Measurements from ENCODE around the gene TSC1.

TSC1 gene

DNA sequence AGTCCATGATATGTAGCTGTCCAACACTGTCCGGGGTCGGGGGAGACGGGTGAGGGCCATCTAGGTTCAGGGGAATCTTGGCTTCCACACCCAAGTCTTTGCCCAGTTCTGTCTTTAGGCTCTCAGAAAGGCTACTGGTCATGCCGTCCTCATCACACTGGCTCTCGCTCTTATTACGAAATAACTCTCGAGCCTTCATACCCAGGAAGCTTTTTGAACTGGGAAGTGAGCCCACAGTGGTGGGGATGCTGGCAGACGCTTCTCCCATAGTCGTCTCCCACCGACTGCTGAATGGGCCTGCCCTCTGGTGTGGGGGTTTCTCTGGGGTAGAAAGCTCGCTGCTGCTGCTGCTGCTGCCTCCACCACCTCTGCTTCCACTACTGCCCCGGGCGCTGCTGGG, 48.2 kb downstream of the TSC1 start:
- intact Hi-C loops (cut with DNase I), result no loop called here

DNA sequence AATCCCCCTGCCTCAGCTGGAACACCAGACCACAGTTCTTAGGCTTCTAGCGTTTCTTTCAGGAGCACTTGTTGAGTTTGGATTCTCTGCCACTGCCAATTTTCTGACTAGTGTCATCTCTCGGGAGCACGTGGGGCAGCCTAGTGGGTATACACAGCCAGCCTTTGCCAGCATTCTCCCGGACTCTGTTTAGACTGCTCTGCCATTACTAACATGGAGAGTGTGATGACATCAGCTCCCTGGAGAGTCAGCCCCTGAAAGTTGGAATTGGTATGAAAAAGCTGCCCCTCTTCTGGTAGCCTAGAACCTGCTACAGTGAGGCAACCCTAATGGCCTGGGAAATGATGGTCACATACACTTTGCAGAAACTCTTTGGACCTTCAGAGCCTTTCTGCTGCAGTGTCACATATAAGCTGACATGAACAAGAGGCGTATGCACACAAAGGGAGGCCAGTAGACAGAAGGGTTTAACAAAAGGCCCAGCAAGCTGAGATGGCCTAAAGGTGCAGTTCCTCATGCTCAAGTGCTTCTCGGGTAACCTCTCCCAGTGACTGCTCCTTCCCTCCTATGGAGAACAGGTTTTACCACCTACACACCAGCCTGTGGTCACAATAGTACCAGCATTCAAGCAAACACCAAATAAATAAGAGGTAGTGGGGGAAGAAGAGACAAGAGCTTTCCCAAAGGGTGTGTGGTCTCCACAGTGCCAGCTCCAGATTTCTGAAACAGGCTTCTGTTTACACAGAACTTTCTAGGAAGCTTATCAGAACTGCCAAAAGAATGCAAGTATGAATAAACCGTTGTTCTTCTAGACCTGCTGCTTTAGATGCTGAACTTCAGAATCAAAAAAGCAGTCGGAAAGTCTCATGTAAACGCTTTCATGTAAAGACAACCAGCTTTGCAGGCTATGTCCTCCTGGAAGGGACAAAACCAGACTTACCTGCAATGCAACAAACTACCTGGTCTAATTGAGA, 49.3 kb downstream of the TSC1 start:
- no peak for DNase-seq
- intact Hi-C loops (cut with DNase I), result no loop called here

More for the DNA sequence above, 48.2 kb downstream of the TSC1 start:
- DNase-seq, result no peak

DNA sequence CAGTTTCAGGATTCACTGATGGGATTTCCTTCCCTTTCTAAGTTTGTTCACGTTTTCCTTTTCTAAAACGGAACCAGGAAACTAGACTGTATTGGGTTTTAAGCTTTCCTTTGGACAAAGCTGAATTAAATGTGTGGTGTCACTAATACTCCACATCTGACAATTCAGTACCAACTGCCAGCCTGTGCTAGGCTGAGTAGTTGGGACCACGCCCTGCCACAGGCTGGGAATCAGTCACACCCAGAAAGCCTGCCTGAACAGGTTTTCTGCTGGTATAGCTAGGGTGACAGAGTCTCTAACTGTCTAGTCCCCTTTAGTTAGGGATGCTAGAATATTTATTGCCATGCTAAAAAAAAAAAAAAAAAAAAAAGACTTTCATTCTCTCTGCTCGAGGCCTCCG, 50.1 kb downstream of the TSC1 start:
- intact Hi-C loops (cut with DNase I), result no loop called here
- no peak for DNase-seq

DNA sequence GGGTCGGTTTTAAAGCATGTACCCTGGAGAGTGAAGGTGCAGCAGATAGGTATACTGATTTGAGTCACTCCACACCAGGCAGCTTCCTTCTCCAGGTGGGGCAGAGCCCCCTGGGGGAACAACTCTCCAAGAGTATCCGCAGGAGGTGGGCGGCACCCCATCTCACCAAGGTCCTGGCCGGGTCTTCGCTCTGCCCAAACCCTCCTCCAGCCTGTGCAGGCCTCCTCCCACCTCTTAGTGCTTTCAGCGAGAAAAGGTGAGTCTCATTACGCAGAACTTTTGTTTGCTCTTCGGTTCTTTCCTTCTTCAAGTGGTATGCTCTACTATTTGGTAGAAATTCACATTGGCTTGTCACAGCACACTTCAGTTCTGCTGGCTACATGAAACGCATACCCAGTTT, 52.0 kb downstream of the TSC1 start:
- DNase-seq, result peak in 2 of 10 donors; percentile 43 to 48
- intact Hi-C loops (cut with DNase I), result no loop called here

DNA sequence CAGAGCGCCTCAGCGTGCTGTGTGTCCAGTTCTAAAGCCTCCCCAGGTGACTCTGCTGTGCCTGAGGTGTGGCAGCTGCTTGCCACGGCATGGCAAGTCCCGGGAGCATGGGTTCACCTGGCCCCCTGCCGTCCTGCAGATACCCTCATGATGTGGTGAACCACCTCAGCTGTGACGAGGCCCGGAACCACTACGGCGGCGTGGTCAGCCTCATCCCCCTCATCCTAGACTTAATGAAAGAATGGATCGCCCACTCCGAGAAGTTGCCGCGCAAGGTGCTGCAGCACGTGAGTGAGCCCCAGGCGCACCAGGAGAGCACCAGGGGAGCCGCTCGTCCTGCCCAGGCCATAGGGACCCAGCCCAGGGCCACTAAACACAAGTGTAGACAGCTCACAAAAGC, 56.3 kb downstream of the TSC1 start:
- DNase-seq, result peak in 1 of 10 donors; percentile 80
- intact Hi-C loops (cut with DNase I), result no loop called here

DNA sequence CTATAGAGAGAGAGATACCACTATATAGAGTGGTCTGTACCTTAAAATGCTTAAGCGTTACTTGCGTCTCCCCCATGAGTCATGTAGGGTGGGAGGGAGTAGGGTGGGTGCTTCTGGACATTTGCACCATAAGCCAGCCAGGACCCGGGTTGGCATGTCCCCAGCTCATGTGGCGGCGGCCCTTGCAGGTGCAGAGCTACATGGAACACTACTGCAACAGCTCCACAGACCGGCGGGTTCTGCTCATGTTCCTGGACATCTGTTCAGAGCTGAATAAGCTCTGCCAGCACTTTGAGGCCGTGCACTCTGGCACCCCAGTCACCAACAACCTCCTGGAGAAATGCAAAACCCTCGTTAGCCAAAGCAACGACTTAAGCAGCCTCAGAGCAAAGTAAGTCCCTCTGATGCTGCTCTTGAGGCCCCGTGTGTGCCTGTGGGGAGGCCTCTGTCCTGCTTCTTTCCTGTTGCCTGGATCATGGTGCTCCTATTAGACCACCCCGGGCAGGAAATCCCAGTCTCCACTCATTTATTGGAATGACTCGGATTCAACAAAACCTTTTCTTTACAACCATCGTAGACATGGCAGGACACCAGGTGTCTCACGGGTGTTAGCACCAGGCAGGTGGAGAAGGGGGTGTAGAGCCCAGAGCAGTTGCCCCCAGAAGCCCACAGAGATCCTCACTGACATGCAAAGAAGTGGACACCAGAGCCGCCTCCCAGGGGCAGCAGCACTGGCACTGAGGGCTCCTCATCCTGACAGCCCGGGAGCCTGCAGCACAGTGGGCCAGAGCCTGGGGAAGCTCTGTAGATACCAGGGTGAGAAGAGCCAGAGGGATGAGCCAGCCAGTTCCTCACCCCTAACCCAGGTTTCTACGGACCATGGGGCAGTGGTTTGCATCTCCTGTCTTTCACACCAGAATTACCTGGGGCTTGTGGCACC, 57.0 kb downstream of the TSC1 start:
- intact Hi-C loops (cut with DNase I), result no loop called here
- peak in 2 of 10 donors; percentile 62 to 76 for DNase-seq

DNA sequence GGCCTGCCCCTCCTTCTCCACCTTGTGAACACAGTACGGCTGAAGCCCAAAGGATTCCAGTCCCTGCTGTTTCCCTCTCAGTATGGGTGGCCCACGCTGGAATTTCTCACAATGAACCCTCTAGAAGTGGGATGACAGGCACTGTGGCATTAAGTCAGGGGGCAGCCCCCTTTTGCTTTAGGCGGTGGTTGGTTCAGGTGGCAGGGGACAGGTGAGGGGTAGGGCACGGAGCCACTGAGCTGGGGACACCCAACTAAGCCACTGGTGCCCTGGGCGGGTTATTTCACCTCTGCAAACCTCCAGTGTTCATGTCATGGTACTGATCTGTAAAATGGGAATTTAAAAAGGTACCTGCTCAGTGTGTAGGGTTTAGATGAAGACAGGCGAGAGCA, 58.1 kb downstream of the TSC1 start:
- intact Hi-C loops (cut with DNase I), result no loop called here
- DNase-seq, result peak in 2 of 10 donors; percentile 73 to 77

DNA sequence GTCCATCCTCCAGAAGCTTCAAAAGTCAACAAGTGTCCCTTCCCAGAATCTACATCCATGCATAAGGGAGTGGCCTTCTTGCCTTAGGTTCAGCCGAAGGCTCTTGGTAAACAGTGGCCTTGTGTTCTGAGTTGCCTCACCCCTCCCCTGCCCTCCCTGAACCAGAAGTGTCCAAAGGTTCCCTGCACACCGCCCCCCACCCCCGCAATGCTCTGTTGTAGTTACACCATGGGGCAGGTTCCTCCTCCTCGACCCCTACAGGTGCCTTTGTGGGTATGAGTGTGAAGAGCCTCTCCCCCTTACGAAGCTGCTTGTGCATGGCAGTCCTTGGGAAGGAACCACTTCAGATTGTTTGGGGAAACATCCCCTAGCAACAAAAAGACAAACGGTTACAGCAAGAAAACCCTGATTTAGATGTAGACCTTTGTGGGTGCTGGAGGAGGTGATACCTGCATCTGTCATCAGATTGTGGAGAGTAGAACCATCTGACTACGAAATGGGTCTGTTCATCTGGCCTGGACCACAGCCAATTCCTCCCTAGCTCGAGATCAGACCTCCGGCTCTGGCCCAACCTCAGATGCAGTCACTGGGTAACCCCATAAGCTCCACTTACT, 58.6 kb downstream of the TSC1 start:
- intact Hi-C loops (cut with DNase I), result no loop called here

DNA sequence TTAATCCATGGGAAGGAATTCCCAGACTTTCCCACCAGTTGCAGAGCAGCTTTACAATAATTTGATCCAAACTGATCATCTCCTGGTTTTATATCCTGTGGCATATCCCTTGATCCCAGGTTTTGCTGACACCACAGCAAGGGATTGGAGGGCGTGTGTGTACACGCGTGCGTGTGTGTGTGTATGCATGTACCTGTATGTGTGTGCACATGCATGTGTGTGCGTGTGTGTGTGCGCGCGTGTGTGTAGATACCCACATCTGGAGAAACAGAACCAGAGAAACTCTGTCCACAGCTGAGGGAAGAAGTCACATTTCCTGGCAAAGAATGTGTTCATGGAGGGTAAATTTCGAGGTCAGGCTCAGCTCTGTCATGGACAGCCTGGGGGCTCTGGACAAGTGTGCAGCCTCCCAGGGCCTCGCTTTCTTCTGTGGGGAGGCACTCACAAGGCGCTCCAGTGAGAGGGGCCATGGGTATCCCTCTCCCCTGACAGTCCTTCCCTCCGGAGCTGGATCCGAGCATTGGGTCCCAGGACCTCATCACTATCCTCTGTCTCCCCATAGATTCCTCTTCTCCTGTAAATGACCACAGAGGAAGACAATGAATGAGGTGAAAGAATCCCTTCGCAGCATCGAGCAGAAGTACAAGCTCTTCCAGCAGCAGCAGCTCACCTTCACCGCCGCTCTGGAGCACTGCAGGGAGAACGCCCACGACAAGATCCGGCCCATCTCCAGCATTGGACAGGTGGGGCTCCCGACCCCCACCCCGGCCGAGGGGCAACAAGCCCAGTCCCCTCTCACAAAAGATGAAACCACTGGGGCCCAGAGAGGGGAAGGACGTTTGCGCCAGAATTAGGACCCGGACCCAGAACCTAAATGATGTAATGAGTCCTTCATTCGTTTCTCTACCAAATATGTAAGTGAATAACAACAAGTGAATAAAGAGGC, 60.8 kb downstream of the TSC1 start:
- intact Hi-C loops (cut with DNase I), result no loop called here
- DNase-seq, result peak in 2 of 10 donors; percentile 59 to 70

More for the DNA sequence above, 58.6 kb downstream of the TSC1 start:
- DNase-seq, result peak in 2 of 10 donors; percentile 8 to 18

DNA sequence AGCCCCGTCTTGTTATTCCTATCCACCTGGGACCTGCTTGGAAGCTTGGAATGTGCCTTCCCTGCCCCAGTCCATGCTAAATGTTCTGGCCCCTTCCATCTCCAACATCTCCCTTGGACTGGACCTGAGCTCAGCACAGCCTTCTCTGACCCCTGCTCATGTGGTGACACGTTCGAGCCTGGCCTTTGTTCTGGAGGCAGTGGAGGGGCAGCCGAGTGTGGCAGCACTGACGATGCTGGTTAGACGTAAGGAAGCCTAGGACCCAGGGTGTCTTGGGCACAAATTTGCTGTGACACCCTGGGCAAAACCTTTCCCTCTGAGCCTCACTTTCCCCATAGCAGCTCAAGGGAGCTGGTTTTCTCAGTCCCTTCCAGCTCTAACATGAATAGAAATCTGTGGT, 61.8 kb downstream of the TSC1 start:
- peak in 2 of 10 donors; percentile 36 to 60 for DNase-seq
- intact Hi-C loops (cut with DNase I), result no loop called here

DNA sequence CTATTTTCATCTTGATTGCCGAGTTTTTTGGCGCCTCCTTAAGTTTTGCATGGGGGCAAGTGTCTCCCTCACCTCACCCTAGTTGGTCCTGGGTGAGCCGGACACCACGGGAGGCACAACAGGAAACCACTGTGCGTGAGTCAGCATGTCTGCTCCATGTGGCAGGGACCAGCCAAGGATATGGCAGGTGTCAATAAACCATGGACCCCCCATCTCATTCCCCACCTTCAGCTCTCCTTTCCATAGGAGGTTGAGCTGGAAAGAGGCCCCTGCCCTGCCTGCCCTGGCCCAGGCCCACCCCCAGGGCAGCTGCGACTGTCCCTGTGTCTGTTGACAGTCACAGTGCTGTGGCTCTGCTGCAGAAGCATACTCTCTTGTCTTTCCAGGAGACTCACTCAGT, 62.6 kb downstream of the TSC1 start:
- DNase-seq, result peak in 1 of 10 donors; percentile 59
- intact Hi-C loops (cut with DNase I), result no loop called here

DNA sequence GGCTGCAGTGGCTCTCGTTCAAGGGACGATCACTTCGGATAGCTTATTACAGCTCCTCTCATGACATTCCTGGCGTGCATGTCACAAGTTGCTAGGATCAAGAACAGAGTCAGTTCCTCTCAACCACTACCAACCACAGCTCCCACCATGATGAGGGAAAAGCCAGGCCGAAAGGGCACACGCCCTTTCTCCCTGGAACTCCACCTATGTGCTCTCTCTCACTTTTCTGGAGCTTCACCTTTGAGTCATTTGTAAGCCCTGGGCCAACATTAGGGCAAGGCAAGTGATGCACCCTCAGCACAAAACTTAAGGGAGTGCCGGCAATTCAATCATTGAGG, 64.1 kb downstream of the TSC1 start:
- DNase-seq, result peak in 1 of 10 donors; percentile 22
- intact Hi-C loops (cut with DNase I), result no loop called here

DNA sequence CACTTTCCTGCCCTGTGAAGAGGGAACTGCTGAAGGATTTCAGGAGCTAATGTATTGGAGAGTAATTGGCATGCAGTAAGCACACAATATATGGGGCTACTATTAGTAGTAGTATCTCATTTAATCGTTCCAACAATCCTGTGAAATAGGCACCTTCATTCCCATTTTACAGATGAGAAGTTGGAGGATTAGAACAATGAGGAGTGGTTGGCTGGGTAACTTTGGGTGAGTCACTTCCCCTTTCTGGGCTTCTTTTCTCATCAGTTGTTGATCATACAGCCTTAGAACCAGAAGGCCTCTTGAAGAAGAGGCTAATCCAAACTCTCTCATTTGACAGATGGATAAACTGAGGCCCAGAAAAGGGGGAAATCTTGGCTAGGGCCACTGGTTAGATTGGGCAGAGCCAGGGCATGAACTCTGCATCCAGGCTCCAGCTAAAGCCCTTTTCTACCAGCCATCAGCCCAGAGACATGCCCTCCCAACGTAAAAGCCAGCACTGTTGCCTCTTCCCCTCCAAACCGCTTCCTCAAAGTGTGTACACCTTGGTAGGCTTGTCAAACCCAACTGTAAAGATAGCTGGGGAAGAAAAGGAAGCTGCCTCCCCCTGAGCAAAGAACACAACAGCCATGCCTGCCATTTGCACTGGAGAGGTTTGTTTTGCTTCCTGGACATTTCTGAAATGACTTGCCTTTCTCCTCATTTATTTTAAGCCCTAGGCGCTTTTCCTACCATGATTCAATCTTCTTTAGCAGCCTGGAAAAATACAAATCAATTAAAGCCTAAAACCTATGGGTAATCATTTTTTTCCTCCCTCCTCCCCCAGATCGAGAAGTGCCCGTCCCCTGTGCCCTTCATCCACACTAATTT, 64.7 kb downstream of the TSC1 start:
- intact Hi-C loops (cut with DNase I), result no loop called here
- peak in 1 of 10 donors; percentile 0 for DNase-seq

DNA sequence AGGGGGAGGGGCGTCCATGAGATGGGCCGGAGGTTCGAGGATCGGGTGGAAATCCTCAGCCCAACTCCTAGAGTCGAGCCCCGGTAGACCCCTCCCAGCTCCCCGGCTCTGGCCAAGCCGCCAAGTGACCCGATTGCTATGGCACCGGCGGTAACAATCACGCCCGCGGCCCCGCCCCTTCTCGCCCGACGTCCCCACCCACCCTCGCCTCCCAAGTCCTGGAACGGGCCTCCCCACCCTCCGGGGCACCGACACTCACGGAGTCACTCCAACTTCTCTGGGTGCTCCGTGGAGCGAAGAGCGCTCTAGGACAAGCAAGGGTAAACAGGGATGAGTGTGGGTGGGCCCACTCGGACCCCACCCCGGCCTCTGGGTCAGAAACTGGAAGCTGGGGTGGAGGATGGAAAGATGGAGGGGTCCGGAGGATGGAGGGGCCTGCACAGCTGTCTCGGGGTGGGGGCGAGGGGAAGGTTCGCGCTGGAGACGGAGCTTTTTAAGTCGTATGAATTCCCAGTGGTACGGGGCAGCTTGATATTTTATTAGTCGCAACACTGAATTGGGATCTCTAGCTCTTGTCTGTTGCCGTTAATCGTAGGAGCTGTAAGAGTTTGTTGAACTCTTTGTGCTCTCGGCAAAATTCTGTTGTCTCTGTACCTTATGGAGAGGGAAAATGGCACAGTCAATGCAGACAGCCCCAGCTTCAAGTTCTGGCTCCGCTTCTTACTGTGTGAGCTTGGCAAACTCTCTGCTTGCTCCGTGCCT, 65.5 kb downstream of the TSC1 start, which contains the start of gene SPACA9:
SPACA9 (plus strand) TSS at position 204 of the 762 bp plus-strand sequence. CDS start 5,050 bp downstream, outside the sequence.
- peak; percentile 19 to 90 (median 52) for DNase-seq
- intact Hi-C loops (cut with DNase I), result no loop called here

DNA sequence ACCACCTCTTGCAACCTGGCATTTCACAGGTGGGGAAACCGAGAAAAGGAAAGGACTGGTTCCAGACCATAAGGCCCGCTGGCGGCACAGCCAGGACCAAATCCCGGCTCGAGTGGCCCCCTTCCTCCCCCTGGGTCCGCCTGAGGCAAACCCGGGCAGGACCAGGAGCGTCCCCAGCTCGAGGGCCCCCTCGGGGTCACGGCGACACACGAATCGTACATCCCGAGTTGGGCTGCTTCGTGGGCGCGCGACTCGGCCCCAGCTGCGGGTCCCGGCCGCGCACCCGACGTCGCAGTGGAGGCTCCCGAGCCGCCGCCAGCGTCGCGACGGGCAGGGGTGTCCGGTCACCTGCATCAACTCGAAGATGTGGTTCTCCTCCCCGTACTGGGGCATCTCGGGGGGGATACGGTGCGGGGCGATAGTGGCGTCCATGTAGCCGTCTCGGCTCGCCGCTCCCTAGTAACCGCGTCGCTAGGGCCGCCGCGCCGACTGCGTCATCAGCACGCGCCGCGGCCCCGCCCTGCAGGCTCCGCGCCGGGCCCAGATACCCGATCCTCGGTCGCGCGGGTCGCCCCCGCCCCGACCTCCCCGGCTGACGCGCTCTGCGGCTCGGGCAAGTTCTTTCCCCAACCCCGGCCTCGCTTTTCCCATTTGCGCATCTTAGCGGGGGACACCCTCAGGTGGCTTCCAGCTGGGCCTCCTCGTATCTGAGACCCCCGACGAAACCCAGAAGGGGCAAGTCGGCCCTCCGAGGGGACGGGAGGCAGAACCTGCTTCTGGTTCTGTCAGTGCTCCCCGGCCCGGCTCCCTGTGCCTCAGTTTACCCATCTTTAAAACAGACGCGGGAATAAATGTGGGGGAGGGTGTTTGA, 66.4 kb downstream of the TSC1 start, which contains the start of gene AK8:
AK8 (minus strand) TSS at position 461 of the 871 bp plus-strand sequence; CDS start at position 432, 29 bp downstream.
- peak; percentile 42 to 96 (median 64) for DNase-seq
- intact Hi-C loops (cut with DNase I), result no loop called here

DNA sequence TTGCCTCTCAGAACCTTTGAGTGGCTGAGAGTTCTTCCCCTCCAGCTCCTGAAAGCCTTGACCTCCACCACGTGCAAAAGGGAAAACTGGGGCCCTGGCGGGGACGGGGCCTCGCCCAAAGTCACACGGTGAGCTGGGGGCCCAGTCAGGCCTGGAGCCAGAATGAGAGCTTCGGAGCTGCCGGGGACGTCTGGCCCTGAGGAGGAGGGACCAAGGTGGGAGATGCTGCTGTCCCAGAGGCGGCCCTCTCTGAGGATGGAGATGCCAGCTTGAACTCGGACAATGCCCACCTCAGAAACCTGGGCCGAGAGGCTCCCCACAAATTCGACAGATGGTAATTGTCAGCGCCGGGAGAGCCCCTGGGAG, 67.0 kb downstream of the TSC1 start:
- peak in 1 of 10 donors; percentile 73 for DNase-seq
- intact Hi-C loops (cut with DNase I), result no loop called here

DNA sequence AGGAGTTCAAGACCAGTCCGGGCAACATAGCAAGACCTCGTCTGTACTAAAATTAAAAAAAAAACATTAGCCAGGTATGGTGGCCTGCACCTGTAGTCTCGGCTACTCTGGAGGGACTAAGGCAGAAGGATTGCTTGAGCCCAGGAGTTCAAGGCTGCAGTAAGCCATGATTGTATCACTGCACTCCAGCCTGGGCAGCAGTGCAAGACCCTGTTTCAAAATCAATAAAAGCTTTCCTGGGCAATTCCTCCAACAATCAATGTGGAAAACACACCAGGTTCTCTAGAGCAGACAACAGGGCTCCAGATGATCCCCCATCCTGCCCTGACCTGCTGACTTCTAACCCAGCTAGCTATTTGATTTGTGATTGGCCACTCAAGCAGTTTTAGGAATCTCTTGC, 67.6 kb downstream of the TSC1 start:
- intact Hi-C loops (cut with DNase I), result no loop called here
- peak in 1 of 10 donors; percentile 5 for DNase-seq

Data from posterior cingulate gyrus (tissue), 11 donors.